ENCODE measurements around the gene ESPL1. TPM values are rescaled to one million over a fixed set of nuclear protein-coding genes. Genes with fewer than 3 reads are reported as not detected.

The ESPL1 gene
- total and polyA plus RNA-seq, 2 of the 8 experiments (the other 6 are each of a cell fraction or from before 2014, with no cell fraction given): 31.8 to 52.7 TPM

GRCh38 chr12:53279888-53280498, 11.9 kb downstream of the ESPL1 start:
- H3K23me2 ChIP-seq (ENCODE audit: low read depth, low read length): no peaks in the 10 kb centered on the region
- no peak overlapping the region for H4K8ac ChIP-seq (ENCODE audit: extremely low read depth, insufficient read depth, low read length)
- ChIA-PET CTCF (ENCODE audit: partially characterized antibody) (interaction anchor here (0.6 to 28.3 kb wide), 12 partner anchors 9 to 120 kb away, joined by 3 to 573 read pairs (median 4); partner anchors contain the start of genes ESPL1, ITGB7 and MYG1), POLR2A (ENCODE audit: partially characterized antibody) (interaction anchor here (3.7 to 9.3 kb wide), 2 partner anchors 11 to 13 kb away, joined by 29 to 76 read pairs; partner anchors contain the start of genes ESPL1 and PFDN5)
- no peak overlapping the region for H3K27ac ChIP-seq (ENCODE audit: low read depth, low read length)
- H3K9me3 ChIP-seq (ENCODE audit: insufficient read depth in 2 of 2, low read depth in 1 of 2, low read length in 1 of 2): no peaks in the 10 kb centered on the region
- H3K56ac ChIP-seq (replicated peaks; ENCODE audit: insufficient read length, low read depth, low read length): no peak overlapping the region
- no peaks in the 10 kb centered on the region for H3K79me2 ChIP-seq (ENCODE audit: control insufficient read depth in 1 of 2, insufficient read depth in 2 of 2, low read length in 2 of 2)
- H2BK12ac ChIP-seq (ENCODE audit: low read depth, low read length): no peak overlapping the region
- H3K23ac ChIP-seq (ENCODE audit: insufficient read length): no peak overlapping the region
- H3K4me2 ChIP-seq (ENCODE audit: insufficient read depth in 1 of 2, low read depth in 2 of 2, low read length in 2 of 2): no peak overlapping the region
- H3K9ac ChIP-seq (replicated peaks in 1 of 4; ENCODE audit: extremely low read depth in 1 of 4, low read depth in 3 of 4, low read length in 3 of 4): no peak overlapping the region
- H3K36me3 ChIP-seq (ENCODE audit: control insufficient read depth in 2 of 4, insufficient read depth in 4 of 4, low read length in 3 of 4): peaks cover 24 to 78% (median 60%) of the 10 kb centered on the region in 4 experiments; a peak in 7 of 8 replicates
- no peak overlapping the region for H2BK120ac ChIP-seq (replicated peaks; ENCODE audit: low read depth, low read length)
- H2AFZ ChIP-seq (ENCODE audit: low read length): no peak overlapping the region
- H3K4me3 ChIP-seq (ENCODE audit: extremely low read depth in 1 of 4, insufficient read depth in 2 of 4, low read depth in 3 of 4, low read length in 4 of 4): no peak overlapping the region
- 93% methylated on average over 9 of the region's 9 CpGs; no CpG with 5 or more reads in 1 of the 2 experiments for WGBS, 2 experiments (ENCODE audit: extremely low coverage in 1 of 2, insufficient coverage in 1 of 2, insufficient read length in 1 of 2, insufficient replicate concordance in 2 of 2, low coverage in 1 of 2, low lambda C conversion rate in 2 of 2, missing lambda C conversion rate in 1 of 2)
- H2AK5ac ChIP-seq (ENCODE audit: low read depth, low read length): no peak overlapping the region
- H4K5ac ChIP-seq (ENCODE audit: insufficient read length, low read depth, low read length): no peak overlapping the region
- no peak overlapping the region for H2BK15ac ChIP-seq (ENCODE audit: low read length)
- no peak overlapping the region for H3K14ac ChIP-seq (ENCODE audit: insufficient read length)
- no peaks in the 10 kb centered on the region for H3K79me1 ChIP-seq (ENCODE audit: low read depth, low read length)
- DNase-seq (ENCODE audit: low read depth in 1 of 2, low spot score in 2 of 2) (no peak), FAIRE-seq (no peak)
- no peak overlapping the region for H2BK20ac ChIP-seq (ENCODE audit: low read length)
- no peaks in the 10 kb centered on the region for H3K27me3 ChIP-seq (replicated peaks in 1 of 4; ENCODE audit: control insufficient read depth in 3 of 4, extremely low read depth in 1 of 4, insufficient read depth in 3 of 4, low read length in 3 of 4)
- no peak overlapping the region for H4K91ac ChIP-seq (replicated peaks; ENCODE audit: insufficient read length, low read length)
- no peak overlapping the region for H3K4ac ChIP-seq (replicated peaks; ENCODE audit: insufficient read length, low read depth, low read length)
- no peak overlapping the region for H2BK5ac ChIP-seq (ENCODE audit: low read depth, low read length)
- peaks cover 0 to 3% of the 10 kb centered on the region in 2 experiments for H4K20me1 ChIP-seq (replicated peaks in 1 of 2; ENCODE audit: control insufficient read depth in 1 of 2, insufficient read depth in 2 of 2, low read length in 2 of 2)
- H3K18ac ChIP-seq (ENCODE audit: extremely low read depth, low read length): no peak overlapping the region
- H3K4me1 ChIP-seq (replicated peaks in 1 of 4; ENCODE audit: control insufficient read depth in 3 of 4, insufficient read depth in 4 of 4, low read length in 3 of 4): no peaks in the 10 kb centered on the region
- no peak for TF ChIP-seq CTCF (IDR thresholded peaks at IDR 0.05; ENCODE audit: control extremely low read depth in 1 of 3, insufficient read depth in 1 of 3, low read depth in 1 of 3, low read length in 3 of 3)
- TF ChIP-seq BACH1 (IDR thresholded peaks at IDR 0.05; ENCODE audit: low read length): no peak
- no peak for TF ChIP-seq JUN (IDR thresholded peaks at IDR 0.05; ENCODE audit: low read depth, low read length)
- TF ChIP-seq SAP30 (IDR thresholded peaks at IDR 0.05; ENCODE audit: insufficient read depth, insufficient replicate concordance, low read length): no peak
- TF ChIP-seq EP300 (IDR thresholded peaks at IDR 0.05; ENCODE audit: borderline replicate concordance in 1 of 2, low read depth in 2 of 2, low read length in 2 of 2): no peak
- no peak for TF ChIP-seq POLR2A (IDR thresholded peaks at IDR 0.05; ENCODE audit: control extremely low read depth in 1 of 2, low read depth in 2 of 2, low read length in 2 of 2)
- no peak for TF ChIP-seq HDAC6 (IDR thresholded peaks at IDR 0.05; ENCODE audit: low read depth, low read length)
- no peak for TF ChIP-seq TEAD4 (IDR thresholded peaks at IDR 0.05; ENCODE audit: low read depth, low read length)
- no peak for TF ChIP-seq SP2 (IDR thresholded peaks at IDR 0.05; ENCODE audit: low read length)
- no peak for TF ChIP-seq ASH2L (IDR thresholded peaks at IDR 0.05; ENCODE audit: low read length)
